ENCODE data around the gene ADCY10.

Gene ADCY10

GRCh38 chr1:167943541-167943940 lies 29.6 kb upstream of the ADCY10 start:
- DNase-seq (ENCODE audit: low read depth): no peak
- no peak for TF ChIP-seq CTCF (IDR thresholded peaks at IDR 0.05; ENCODE audit: control insufficient read depth, insufficient read depth, low read depth, low read length, missing control alignments)

GRCh38 chr1:167940264-167940663 lies 26.3 kb upstream of the ADCY10 start:
- TF ChIP-seq CTCF (IDR thresholded peaks at IDR 0.05; ENCODE audit: control insufficient read depth, insufficient read depth, low read depth, low read length, missing control alignments): no peak
- DNase-seq (ENCODE audit: low read depth): no peak
- no peak overlapping the region for H3K4me3 ChIP-seq (ENCODE audit: control insufficient read depth, low read depth, low read length)

More at GRCh38 chr1:167943541-167943940, 29.6 kb upstream of the ADCY10 start:
- H3K4me3 ChIP-seq (ENCODE audit: control insufficient read depth, low read depth, low read length): no peak overlapping the region

- no peak for DNase-seq (ENCODE audit: low read depth)
- TF ChIP-seq CTCF (IDR thresholded peaks at IDR 0.05; ENCODE audit: control insufficient read depth, insufficient read depth, low read depth, low read length, missing control alignments): no peak
- H3K4me3 ChIP-seq (ENCODE audit: control insufficient read depth, low read depth, low read length): peak overlapping the region; percentile 92
Observed at GRCh38 chr1:167938080-167938636, 24.2 kb upstream of the ADCY10 start.

GRCh38 chr1:167937709-167938010 lies 23.7 kb upstream of the ADCY10 start:
- peak overlapping the region; percentile 92 for H3K4me3 ChIP-seq (ENCODE audit: control insufficient read depth, low read depth, low read length)
- no peak for DNase-seq (ENCODE audit: low read depth)
- no peak for TF ChIP-seq CTCF (IDR thresholded peaks at IDR 0.05; ENCODE audit: control insufficient read depth, insufficient read depth, low read depth, low read length, missing control alignments)

GRCh38 chr1:167936930-167937708 lies 23.2 kb upstream of the ADCY10 start, which contains the start of gene MPC2:
MPC2 (minus strand) TSS chr1:167937072; CDS start chr1:167935841, 1,231 bp downstream.
- TF ChIP-seq CTCF (IDR thresholded peaks at IDR 0.05; ENCODE audit: control insufficient read depth, insufficient read depth, low read depth, low read length, missing control alignments): no peak
- DNase-seq (ENCODE audit: low read depth): peak; percentile 28
- H3K4me3 ChIP-seq (ENCODE audit: control insufficient read depth, low read depth, low read length): peak within 1 kb of the TSS; percentile 92

- TF ChIP-seq CTCF (IDR thresholded peaks at IDR 0.05; ENCODE audit: control insufficient read depth, insufficient read depth, low read depth, low read length, missing control alignments): no peak
- peak; percentile 97 for DNase-seq (ENCODE audit: low read depth)
- peak within 1 kb of the TSS; percentile 92 for H3K4me3 ChIP-seq (ENCODE audit: control insufficient read depth, low read depth, low read length)
Observed at GRCh38 chr1:167936068-167936929, 22.4 kb upstream of the ADCY10 start, which contains the start of gene DCAF6. DCAF6 (plus strand) TSS chr1:167936683; CDS start chr1:167936912, 229 bp downstream.

Measured in AG09309 (cell line).